ENCODE measurements around the gene PARN.

GRCh38 chr16:14490235-14490634 is 139.8 kb downstream of the PARN start:
- TF ChIP-seq CBFB (CRISPR knock-in tag; IDR thresholded peaks at IDR 0.05; ENCODE audit: low read depth) (no peak), ZNF138 (CRISPR knock-in tag; conservative IDR thresholded peaks at IDR 0.05) (no peak), ZNF396 (CRISPR knock-in tag; IDR thresholded peaks at IDR 0.05; ENCODE audit: borderline replicate concordance) (no peak), FOXP4 (CRISPR knock-in tag; IDR thresholded peaks at IDR 0.05) (no peak)
- TF ChIP-seq, protein P1, sequence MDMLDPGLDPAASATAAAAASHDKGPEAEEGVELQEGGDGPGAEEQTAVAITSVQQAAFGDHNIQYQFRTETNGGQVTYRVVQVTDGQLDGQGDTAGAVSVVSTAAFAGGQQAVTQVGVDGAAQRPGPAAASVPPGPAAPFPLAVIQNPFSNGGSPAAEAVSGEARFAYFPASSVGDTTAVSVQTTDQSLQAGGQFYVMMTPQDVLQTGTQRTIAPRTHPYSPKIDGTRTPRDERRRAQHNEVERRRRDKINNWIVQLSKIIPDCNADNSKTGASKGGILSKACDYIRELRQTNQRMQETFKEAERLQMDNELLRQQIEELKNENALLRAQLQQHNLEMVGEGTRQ (CRISPR knock-in tag; IDR thresholded peaks at IDR 0.05) = no peak

Data from WTC11 (cell line).